HG03575 (cell line): ENCODE measurements around the gene UBXN7.
"Not testable (repeated sequence)": the region's sequence is repeated elsewhere in the genome, so short reads cannot be mapped to it uniquely, and the experiment has no call there.

Experiments used
- ATAC-seq: cut with Tn5 transposase; IDR thresholded peaks from one replicate; pipeline ENCODE4 v1.9.1; 2021; ENCODE audit not compliant: unreplicated experiment, insufficient number of reproducible peaks, low FRiP score; ENCODE audit errors: extremely low read depth

UBXN7 gene

DNA sequence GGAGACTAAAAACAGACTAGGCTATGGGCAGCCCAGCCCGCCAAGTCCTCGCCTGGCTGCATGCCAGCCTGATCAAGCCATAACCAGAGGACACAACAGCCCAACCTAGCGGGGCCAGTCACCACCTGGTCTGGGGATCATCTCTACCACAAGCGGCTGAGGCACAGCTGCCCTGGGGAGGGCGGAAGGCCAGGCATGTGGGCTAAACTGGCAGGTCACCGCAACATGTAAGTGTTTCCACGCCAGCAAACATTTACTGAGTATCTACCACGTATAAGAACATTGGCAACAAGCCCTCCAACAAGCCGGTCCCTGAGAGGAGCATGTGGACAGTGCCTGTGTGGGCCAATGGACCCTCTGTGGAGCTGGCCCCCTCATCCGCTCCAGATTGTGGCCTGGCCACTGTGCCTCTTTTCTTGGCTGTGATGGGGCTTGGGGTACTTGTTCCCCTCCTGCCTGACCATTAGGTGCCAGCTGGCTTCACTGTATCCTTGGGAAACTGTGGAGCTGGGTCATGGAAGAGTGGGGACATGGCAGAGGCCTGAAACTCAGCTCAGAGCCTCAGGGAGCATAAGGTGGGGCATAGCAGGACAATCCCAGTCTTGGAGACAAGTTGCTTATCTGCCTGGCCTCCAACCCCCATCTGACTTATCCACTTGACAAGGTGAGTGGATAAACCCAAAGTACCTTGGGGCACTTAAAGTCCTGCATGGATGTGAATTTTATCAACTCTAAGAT, 9.0 kb downstream of the UBXN7 start:
- ATAC-seq: no peak

DNA sequence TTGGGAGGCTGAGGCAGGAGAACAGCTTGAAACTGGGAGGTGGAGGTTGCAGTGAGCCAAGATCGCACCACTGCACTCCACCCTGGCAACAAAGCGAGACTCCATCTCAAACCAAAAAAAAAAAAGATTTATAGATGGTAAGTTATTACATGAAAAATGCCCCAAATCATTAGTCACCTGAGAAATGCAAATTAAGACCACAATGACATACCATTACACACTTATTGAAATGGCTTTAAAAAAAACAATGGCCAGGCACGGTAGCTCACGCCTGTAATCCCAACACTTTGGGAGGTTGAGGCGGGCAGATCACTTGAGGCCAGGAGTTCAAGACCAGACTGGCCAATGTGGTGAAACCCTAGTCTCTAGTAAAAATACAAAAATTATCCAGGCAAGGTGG, 10.6 kb downstream of the UBXN7 start:
- ATAC-seq: not testable (repeated sequence)

DNA sequence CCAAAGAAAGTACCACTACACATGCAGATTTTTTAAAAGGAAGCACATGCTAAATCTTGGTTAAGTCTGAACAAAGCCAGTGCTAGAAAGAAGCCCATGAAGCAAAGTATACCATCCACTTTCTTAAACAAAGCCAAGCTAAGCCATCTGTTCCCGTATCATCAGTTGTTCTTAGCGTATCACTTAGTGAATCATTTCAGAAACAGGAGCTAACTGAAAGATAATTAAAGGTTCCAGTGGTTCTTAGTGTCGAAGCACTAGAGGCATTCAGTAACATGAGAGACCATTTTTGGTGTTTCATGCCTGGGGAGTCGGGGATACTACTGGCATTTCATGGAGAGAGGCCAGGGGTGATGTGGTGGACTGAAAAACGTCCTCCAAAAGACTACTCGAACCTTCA, 12.8 kb downstream of the UBXN7 start:
- ATAC-seq: no peak

DNA sequence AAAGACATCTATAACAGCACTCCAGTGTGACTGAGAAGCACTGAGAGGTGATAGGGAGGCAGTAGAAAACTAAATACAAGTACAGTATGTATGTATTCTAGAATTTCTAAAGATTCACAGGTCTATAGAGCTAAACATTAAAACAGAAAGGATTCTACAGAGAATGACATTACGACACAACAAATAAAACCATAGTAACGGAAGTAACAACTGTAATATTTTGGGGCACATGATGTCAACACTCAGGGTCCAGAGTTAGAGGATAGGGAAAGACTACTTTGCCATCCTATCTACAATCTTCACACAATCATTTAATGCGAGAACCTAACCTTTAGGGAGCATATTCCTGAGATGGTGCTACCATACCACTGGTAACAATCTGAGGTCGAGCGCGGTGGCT, 13.6 kb downstream of the UBXN7 start:
- ATAC-seq: no peak

DNA sequence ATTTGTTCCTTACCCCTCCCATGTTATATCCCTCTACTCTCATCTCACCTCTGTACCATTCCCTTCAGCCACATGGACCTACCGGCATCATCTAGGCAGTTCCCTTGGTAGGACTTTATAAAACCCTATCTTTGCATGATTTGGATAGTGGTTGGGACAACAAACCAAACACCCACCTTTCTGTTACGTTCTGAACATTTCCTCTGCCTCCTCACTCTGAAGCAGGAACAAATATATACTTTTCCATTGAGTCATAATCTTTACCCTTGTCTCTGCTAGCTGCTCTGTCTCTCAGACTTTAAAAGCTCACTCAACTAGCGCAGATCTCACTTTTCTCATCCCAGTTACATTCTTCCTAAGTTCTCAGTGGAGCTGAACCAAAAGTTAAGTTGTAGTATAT, 17.8 kb downstream of the UBXN7 start:
- ATAC-seq: no peak

DNA sequence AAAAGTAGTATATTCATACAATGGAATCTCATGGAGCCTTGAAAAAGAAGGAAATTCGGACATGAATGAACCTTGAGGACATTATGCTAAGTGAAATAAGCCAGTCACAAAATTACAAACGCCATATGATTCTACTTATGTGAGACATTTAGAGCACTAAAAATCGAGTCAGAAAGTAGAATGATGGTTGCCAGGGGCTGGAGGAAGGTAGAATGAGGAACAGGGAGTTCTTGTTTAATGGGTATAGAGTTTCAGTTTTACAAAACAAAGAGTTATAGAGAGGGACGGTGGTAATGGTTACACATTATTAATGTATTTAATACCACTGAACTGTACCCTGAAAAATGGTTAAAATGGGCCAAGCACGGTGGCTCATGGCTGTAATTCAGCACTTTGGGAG, 19.5 kb downstream of the UBXN7 start:
- no peak for ATAC-seq

DNA sequence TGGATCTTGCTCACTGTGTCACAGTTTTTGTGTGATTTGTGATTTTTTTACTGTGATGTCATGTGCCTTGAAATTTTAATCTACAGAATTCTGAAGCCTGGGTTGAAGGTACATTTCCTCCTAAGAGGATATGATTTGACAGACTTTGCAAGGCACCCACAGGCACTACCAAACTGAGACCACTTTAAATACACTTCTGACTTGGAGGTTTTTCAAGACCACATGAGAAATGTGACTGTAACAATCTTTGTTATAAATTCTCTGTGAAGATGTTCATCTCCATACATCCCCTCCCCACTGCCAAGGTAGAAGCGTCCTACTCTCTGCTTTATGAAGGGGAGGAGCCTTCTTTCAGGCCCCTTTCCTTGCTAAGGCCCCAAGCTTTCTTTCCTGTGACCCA, 22.8 kb downstream of the UBXN7 start:
- no peak for ATAC-seq

DNA sequence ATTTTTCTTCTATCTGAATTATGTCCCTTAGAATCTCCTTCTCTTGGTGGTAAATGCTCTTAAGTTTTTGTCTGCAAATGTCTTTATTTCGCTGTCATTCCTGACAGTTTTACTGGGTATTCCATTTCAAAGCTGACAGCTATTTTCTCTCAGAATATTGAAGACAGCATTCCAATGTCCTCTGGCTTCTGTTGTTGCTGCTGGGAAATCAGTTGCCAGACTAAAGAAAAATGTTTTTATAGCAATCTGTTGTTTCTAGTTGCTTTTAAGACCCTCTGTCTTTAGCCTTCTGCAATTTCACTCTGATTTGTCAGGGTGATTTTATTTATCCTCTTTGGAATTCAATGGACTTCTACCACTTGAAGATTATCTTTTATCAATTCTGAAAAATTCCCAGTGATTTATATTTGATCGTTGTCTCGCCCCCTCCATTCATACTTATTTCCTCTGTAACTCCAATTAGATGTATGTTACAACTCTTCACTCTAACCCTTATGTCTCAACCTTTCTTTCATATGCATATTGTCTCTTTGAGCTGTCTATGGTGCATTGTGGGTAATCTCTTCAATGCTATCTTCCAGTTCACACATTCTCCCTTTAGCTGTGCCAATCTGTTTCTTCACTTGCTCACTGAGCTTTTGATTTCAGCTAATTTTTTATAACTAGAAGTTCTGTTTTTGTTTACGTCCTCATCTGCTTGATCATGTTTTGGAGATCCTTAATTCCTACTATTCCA, 23.5 kb downstream of the UBXN7 start:
- ATAC-seq: no peak

DNA sequence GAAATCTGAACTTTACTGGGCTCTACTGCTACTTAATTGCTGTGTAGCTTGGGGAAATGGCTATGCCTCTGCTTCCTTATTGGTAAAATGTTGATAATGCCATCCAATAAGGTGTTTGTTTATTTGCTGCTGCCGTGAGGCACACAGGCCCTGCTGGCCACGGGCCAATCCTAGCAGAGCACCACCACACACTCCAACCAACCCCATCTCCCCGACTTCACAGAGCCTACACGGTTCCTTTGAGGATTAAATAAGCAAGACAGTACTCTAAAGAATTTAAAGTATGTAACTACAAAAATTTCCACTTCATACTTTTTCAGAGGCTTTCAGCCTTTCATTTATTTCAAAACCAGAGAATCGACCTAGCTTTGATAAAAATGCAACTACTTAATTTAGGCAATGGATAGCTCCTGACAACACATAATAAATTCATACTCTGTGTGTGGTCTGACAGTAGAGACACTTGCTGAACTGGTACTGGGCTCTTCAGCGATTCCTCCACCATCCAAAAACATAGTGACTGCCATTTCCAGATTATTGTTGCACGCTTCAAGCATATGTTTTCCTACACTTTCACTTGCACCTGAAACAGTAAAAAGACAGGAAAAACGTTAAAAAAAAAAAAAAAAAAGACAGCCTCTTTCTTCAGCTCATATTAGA, 25.3 kb downstream of the UBXN7 start:
- ATAC-seq: no peak

DNA sequence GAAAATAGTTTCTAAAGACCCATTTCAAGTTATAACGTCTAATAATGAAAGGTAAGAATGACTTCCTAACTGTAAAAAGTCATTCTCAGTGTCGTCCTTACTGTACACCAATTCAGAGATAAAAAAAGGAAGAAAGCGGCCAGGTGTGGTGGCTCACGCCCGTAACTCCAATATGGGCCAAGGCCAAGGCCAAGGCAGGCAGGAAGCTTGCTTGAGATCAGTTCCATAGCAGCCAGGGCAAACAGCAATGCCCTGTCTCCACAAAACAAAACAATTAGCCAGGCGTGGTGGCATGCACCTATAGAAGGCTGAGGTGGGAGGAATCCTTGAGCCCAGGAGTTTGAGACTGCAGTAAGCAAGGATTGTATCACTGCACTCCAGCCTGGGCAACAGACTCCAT, 31.9 kb downstream of the UBXN7 start:
- ATAC-seq: no peak

DNA sequence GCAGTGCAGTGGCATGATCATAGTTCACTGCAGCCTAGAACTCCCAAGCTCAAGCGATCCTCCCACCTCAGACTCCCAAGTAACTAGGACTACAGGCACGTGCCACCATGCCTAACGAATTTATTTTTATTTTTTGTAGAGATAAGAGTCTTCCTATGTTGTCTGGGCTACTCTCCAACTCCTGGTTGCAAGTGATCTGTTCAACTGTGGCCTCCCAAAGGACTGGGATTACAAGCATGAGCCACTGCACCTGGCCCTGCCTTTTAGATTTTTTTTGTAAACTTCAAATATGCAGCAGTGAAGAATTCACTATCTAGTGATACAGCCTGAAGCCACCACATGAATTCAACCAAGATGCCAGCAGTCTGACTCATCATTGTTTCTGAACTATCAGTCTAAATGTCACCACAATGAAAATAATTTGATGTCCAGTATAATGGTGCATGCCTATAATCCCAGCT, 32.7 kb downstream of the UBXN7 start:
- no peak for ATAC-seq

DNA sequence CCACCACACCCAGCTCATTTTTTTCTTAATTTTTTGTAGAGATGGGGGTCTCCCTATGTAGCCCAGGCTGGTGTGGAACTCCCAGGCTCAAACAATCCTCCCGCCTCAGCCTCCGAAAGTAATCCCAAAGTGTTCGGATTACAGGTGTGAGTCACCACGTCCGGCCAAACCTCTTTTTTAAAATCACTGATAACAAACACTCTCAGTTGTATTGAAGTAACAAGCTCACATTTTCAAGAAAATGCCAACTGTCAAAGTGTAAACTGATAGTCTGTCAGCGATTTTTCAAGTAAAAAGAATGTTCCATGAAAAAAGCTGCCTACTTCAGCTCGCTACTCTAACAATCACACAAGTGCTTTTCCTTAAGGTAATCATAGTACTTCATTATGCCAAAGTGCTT, 33.4 kb downstream of the UBXN7 start:
- no peak for ATAC-seq

DNA sequence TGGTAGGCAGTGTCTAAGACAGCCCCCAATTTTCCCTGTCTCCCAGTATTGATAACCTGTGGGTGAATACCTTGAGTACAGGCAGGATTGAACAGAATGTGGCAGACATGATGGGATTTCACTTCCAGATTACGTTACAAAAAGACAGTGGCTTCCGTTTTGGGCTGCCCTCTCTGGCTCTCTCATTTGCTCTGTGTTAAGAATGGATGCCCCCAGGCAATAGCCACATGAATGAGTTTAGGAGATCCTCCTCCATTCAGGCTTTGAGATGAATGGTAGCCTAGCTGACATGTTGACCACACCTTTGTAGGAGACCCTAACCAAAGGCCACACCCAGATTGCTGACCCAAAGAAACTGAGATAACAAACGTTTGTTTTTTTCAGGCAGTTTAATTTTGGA, 34.3 kb downstream of the UBXN7 start:
- ATAC-seq: no peak

DNA sequence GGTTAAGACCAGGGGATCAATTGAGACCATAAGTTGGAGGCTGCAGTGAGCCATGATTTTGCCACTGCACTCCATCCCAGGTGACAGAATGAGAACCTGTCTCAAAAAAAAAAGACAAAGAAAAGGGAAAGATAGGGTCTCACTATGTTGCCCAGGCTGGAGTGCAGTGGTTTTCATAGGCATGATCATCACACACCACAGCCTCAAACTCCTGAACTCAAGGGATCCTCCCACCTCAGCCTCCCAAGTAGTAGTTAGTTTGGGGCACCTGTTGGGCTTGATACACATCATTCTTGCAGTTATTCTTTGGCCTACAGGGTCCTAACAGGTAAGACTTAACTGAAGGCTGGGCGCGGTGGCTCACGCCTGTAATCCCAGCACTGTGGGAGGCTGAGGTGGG, 42.1 kb downstream of the UBXN7 start:
- no peak for ATAC-seq

DNA sequence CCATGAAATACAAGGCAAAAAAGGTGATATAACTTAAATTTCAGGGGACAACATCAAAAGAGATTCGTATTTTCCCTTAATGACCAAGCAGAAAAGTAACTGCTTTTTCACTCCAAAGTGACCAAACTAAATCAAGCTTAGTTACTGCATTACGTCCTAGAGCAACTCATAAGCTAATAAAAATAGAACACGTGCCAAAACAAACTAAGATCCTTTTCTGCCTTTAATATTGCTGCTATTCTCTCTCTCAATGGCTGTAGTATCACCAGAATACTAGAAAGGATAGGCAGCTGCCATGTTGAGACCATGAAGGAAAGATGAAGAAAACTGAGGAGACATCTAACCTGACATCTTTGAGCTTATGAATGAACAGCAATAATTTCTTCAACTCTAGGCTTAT, 43.3 kb downstream of the UBXN7 start:
- no peak for ATAC-seq

DNA sequence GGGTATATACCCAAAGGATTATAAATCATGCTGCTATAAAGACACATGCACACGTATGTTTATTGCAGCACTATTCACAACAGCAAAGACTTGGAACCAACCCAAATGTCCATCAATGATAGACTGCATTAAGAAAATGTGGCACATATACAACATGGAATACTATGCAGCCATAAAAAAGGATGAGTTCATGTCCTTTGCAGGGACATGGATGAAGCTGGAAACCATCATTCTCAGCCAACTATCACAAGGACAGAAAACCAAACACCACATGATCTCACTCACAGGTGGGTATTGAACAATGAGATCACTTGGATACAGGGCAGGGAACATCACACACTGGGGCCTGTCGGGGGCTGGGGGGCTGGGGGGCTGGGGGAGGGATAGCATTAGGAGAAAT, 44.3 kb downstream of the UBXN7 start:
- not testable (repeated sequence) for ATAC-seq

DNA sequence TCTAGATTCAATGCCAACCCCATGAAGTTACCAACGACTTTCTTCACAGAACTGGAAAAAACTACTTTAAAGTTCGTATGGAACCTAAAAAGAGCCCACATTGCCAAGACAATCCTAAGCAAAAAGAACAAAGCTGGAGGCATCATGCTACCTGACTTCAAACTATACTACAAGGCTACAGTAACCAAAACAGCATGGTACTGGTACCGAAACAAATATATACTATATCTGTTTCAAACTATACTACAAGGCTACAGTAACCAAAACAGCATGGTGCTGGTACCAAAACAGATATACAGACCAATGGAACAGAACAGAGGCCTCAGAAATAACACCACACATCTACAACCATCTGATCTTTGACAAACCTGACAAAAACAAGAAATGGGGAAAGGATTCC, 45.4 kb downstream of the UBXN7 start:
- ATAC-seq: not testable (repeated sequence)

DNA sequence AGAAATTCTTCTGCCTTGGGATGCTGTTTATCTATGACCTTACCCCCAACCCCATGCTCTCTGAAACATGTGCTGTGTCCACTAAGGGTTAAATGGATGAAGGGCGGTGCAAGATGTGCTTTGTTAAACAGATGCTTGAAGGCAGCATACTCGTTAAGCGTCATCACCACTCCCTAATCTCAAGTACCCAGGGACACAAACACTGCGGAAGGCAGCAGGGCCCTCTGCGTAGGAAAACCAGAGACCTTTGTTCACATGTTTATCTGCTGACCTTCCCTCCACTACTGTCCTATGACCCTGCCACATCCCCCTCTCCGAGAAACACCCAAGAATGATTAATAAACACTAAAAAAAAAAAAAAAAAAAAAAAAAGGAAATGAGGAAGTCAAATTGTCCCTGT, 46.2 kb downstream of the UBXN7 start:
- not testable (repeated sequence) for ATAC-seq

DNA sequence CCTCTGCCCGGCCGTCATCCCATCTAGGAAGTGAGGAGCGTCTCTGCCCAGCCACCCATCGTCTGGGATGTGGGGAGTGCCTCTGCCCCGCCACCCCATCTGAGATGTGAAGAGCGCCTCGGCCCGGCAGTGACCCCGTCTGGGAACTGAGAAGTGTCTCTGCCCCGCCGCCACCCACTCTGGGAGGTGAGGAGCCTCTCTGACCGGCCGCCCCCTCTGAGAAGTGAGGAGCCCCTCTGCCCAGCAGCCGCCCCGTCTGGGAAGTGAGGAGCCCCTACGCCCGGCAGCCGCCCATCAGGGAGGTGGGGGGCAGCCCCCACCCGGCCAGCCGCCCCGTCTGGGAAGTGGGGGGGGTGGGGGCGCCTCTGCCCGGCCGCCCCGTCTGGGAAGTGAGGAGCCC, 46.8 kb downstream of the UBXN7 start:
- not testable (repeated sequence) for ATAC-seq
